NCI-H1694 treated with DMSO at 0.1 percent for 48 hours (cell line): ENCODE data around the gene PNMA8A.
A peak's percentile ranks its signal among the peaks of the same experiment; 100 is the strongest.
"Not testable (repeated sequence)": the region's sequence is repeated elsewhere in the genome, so short reads cannot be mapped to it uniquely, and the experiment has no call there.

Source experiments
- DNase-seq: peaks from one replicate; lab custom pipeline; 2025; lab: John Stamatoyannopoulos, UW

Gene PNMA8A

GRCh38 chr19:46471116-46471733, at the start of gene PNMA8A:
TSS of gene PNMA8A (minus strand) at chr19:46471563. CDS start at chr19:46471035, 528 bp downstream.
- peak; percentile 81 for DNase-seq

DNA sequence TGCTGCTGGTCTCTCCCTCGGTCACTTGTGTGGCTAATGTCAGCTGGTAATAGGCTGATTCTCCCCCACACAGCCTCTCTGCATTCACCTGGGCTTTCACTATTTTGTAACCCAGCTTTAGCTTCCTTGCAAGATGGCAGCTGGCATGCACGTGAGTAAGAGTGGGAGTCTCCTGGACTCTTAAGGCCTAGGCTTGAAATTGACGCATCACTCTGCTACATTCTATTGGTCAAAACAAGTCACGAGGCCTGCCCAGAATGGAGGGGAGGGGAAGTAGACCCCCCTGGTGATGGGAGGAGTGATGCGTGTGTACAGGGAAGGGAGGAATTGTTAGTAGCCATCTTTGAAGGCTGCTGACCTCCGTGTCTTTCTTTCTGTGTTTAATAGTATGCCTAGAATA, 49.3 kb upstream of the PNMA8A start:
- no peak for DNase-seq

- no peak for DNase-seq
Observed at GRCh38 chr19:46517471-46517870, 46.1 kb upstream of the PNMA8A start.

GRCh38 chr19:46515879-46516350, 44.6 kb upstream of the PNMA8A start:
- DNase-seq = peak; percentile 58

DNA sequence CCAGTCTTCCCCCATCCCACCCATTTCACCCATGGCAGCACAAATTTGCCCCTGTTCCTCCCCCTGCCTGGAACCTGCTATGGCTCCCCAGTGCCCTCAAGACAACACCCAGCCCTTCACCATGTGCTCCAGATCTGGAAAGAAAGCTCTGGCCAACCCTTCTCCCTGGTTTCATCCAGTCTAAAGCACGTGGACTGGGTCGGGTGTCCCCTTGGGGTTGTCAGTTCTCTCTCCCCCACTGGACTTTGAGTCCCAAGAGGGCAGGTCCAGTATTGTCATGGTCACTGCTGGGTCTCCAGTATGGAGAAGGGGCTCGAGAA, 43.9 kb upstream of the PNMA8A start:
- no peak for DNase-seq

DNA sequence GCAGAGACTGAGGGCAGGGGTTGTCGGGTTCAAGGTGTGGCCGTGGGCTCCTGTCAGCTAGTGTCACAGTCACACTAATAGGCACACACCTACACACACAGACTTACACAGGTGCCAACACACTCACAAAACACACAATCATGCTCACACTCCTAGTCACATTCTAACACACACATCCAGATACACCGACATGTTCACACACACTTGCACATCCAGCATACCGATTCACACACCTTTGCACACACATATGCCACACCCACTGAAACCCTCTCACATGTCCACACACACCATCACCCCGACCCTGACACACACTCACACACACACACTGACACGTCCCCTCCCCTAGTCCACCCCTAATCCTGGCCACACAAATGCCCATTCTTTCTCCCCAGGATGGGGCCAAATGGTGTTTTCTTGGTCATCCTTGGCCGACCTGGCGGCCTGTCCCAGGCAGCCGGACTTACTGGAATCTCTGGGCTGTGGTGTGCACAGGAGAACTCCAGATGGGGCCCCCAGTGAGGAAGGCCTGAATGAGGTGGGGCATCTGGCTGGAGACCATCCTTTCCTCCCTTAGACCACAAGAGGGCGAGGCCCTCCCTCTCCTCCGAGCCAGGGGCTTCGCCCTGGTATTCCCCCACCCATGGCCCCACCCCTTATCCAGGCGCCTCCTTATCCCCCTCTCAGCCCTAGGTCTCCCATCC, 43.4 kb upstream of the PNMA8A start:
- DNase-seq = no peak

GRCh38 chr19:46513461-46514236, 42.3 kb upstream of the PNMA8A start:
- DNase-seq = peak; percentile 67

GRCh38 chr19:46511237-46511636, 39.9 kb upstream of the PNMA8A start:
- no peak for DNase-seq

DNA sequence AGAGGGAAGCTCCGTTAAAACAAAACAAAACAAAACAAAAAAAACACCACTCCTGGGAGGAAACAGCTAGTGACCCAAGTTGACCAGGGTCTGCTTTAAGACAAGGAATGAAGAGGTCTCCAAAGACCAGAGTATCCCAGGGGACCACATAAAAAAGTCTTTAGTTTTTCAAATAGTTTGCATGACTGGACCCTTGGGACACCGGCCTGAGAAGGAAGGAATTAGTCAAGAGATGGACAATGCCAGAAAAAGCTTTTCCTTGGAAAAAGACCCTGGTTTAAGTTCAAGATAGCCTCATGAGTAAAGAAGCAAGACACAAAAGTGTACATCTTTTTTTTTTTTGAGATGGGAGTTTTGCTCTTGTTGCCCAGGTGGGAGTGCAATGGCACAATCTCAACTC, 36.8 kb upstream of the PNMA8A start:
- no peak for DNase-seq

DNA sequence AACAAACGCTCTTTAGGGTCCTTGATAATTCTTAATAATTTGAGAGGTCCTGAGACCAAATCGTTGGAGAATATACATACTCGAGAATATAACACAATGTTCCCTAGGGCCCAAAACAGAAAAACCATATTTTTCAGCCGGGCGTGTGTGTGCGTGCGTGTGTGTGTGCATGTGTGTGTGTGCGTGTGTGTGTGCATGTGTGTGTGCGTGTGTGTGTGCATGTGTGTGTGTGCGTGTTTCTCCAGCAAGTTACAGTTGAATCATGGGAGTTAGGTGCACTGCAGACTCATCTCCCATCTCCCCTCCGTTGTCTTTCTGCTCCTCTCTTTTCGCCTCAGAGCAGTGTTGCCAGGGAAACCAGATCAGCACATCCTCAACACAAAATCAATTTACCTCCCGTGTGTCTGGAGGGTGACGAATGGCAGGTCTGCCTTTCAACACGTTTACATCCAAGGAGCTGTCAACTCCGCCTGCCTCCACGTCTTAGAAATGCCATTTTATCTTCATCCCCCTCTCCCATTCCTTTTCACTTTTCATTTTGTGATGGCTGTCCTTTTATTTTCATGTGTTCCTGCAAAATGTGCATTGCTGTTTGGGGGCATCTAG, 32.6 kb upstream of the PNMA8A start:
- DNase-seq = no peak

- DNase-seq = no peak
Observed at GRCh38 chr19:46502891-46503290, 31.5 kb upstream of the PNMA8A start.

GRCh38 chr19:46499692-46500091, 28.3 kb upstream of the PNMA8A start:
- no peak for DNase-seq

- DNase-seq = no peak
Observed at GRCh38 chr19:46497773-46498172, 26.4 kb upstream of the PNMA8A start.

- DNase-seq = not testable (repeated sequence)
Observed at GRCh38 chr19:46496886-46497285, 25.5 kb upstream of the PNMA8A start.

DNA sequence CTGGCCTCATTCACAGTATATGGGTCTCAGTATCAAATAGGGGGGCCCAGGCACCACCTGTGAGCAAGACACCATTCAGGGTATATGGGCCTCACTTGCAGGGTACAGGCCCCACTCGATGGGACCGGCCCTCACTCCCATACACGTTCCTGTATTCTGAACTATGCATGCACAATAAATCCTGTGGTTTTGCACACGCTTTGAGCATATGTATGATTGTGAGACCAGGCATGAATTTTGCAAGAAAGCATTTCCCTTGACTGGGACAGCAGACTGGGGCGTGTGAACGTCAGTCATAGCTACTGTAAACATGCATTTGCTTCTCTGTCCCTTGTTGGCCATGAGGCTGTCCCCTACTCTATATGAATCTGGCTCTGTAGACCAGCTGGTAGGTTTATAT, 24.9 kb upstream of the PNMA8A start:
- no peak for DNase-seq

- DNase-seq = peak; percentile 51
Observed at GRCh38 chr19:46495786-46496099, 24.4 kb upstream of the PNMA8A start, which contains the start of gene PNMA8B. TSS of gene PNMA8B (minus strand) at chr19:46495867. CDS start at chr19:46495465, 402 bp downstream.

DNA sequence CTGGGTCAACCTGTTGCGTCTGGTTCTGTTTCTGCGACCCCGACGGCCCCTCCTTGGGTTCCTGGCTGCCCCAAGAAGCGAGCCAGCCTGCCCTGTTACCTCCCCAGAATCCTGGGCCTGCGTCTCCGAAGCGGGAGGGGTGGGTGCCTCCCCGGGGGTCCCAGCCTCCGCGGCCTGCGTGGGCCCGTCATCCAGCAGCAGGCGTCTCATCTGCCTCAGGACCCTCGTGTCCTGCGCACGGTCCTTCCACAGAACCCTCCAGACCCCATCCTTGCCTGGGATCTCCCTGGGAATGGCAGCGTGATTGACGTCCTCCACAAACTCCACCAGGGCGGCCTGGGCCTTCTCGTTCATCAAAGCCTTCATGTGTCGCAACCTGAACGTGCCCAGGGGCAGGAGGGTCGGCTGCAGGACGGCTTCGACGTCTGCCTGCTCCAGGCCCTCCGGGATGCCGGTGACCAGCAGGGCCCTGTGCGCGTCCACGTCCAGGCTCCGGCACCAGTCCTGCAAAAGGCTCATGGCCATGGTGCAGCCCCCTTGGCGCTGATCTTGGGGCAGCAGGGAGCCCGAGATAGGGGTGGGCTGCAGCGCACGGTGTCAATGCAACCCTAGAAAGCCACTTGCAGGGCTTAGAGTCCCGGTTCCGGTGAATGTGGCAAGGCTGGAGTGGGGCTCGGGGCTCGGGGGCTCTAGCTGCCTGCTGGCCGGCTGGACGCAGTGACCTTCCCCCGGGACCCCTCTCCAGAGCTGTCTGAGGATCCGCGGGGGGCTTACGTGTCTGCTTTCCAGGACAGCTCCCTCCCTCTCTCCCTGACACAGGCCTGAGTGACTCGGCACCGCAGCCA, 23.8 kb upstream of the PNMA8A start:
- DNase-seq = no peak

DNA sequence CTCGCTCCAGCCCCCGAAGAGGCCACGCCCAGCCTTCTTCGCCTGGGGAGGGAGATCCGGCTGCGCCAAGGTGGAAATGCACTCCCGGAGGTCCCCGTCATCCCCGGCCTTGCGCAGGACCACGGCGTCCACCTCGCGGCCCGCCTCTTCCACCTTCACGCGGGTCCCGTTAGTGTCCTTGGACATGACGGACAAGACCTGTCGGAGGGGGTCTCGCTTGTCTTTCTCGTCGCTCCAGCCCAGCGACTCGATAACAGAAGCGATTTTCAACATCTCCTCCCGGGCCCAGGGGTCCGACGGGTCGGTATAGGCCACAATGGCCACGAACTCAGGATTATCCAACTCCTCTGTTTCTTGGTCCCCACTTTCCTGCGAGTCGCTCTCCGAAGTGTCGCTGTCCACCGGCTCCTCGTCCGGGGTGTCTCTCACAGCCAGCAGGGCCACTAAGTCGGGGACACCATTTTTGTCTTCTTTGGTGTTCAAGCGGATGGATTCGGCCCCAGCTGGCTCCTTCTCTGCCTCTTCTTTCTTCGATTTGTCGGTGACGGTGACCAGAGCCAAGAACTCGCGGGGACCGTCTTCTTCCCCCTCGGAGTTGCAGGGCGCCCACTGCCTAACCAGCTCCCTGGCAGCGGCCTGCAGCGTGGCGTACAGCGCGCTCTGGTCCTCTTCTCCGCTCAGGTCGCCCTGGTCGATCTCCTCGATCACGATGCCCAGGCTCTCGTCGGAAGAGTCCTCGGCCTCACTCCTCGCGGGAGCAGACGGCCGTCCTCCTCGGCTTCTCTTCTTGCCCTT, 23.0 kb upstream of the PNMA8A start:
- DNase-seq = no peak

GRCh38 chr19:46493236-46494145, 22.1 kb upstream of the PNMA8A start:
- DNase-seq = no peak

DNA sequence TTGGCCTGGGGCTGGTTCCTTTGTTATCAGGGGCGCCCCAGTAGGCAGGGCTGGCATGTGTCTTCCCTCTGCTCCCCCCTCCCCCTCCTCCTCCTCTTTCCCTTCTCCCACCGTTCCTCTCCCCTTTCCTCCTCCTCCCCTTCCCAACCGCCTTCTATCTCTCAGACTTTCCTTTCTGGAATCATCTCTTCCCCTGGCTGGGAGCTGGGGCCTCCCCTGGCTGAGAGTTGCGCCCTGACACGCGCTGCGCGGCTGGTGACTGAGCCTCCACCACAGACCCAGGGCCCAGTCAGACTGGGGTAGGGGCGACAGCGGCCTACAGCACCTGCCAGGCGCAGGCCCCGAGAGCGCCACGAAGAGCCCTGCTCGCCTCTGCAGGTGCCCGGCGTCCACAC, 21.5 kb upstream of the PNMA8A start:
- DNase-seq = no peak
